ENCODE measurements around the gene FBXO2. TPM values are rescaled to one million over a fixed set of nuclear protein-coding genes. Genes with fewer than 3 reads are reported as not detected.

The FBXO2 gene
- total RNA-seq, 1 experiment from 2014 or later: 1.4 TPM

DNA sequence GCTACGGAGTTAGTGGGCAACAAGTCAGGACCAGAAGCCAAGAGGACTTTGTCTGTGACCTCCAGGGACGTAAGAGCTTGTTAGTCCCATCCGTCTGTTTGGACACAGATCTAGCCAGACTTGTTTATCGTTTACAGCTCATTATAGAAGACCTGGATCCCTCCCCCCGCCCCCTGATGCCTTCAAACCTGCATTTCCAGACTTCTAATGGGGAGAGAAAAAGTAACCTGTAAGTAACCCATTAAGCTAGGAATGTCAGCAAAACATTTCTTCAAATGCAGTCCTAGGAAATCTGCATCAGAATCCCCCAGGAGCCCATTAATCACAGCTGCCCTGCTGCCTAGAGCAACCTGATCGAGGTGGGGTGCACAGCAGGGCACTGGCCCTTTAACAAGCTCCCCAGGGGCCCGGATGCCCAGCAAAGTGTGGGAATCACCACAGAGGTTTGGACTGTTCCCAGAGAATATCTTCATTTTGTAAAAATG, 28.1 kb upstream of the FBXO2 start:
- DNase-seq (ENCODE audit: low read depth): no peak

DNA sequence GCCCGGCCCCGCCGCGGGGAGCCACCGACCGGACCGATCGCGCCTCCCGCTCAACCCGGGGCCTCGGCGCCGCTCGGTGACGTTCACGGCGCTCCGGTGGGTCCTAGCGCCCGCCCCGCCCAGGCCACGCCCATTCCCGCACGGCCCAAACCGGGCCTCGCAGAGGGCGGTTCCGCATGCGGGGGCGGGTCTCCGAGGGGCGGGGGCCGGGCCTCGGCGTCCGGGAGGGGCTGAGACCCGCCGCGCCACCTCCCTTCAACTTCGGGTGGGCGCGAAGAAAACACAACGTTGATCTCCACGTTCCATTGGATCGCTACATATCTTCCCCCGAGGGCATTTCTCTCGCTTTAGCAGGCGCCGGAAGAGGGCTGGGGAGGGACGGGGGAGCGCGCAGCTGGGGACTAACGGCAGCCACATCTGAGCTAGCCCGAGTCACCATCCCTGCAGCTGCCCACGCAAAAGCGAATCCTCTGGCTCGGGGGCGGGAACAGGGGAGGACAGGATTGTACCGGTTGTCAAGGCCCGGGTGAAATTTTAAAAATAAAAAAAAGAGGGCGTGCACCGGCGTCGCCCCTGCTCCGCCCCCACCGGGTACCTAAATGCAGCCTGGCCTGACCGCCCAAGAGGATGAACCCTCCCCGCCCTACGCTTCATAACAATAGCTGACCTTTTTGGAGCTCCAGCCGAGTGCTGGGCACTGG, 27.0 kb upstream of the FBXO2 start, which contains the start of gene MAD2L2:
MAD2L2 (minus strand) TSS at position 78 of the 701 bp plus-strand sequence. CDS start 547 bp downstream, outside the sequence.
- DNase-seq (ENCODE audit: low read depth): peak; percentile 92

DNA sequence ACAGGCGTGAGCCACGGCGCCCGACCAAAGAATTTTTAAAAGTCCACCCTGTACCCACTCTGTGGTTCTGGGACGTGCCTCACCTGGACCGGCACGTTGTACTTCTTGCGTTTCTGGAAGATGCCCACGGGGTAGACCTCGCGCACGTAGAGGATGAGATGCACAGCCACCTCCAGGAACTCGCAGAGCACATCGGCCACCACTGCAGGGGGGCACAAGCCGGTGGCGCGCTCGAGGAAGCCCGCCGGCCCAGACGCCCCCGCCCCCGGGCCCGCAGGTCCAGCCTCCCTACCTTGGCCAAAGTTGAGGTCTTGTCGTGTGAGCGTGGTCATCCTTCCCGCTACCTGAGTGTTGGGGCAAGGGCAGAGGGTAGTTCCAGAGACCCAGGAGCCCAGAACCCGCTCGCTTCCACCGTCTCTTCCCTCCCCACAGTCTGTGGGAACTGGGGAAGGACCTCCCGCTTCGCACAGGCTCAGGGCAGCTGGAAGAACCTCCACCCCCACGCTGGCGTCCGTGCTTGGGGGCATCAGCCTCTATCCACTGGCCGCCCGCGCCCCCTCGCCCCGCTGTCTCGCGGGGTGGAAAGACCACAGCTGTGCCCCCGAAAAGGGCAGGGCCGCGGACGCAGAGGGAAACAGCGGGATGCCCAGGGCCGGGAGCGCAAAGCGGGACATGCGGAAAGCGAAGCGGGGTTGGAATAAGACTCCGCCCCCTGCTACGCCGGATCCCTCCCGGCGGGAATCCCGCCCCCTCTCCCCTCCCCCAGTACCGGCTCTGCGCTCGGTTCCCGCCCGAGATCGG, 26.2 kb upstream of the FBXO2 start:
- no peak for DNase-seq (ENCODE audit: low read depth)

DNA sequence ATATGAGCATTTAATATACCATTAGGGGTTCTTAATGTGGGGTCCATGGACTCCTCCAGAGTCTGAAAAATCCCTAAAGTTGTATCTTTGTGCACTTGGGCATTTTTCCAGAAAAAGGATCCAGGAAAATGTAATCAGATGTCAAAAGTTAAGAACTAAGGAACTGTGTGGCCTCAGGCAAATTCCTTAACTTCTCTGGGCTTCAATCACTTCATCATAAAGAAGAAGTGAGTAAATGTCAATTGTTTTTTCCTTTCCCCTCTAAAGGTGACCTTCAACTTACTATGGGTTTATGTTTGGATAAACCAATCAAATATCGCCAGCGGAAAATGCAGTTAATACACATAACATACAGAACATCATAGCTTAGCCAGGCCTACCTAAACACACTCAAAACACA, 24.2 kb upstream of the FBXO2 start:
- DNase-seq (ENCODE audit: low read depth): no peak

DNA sequence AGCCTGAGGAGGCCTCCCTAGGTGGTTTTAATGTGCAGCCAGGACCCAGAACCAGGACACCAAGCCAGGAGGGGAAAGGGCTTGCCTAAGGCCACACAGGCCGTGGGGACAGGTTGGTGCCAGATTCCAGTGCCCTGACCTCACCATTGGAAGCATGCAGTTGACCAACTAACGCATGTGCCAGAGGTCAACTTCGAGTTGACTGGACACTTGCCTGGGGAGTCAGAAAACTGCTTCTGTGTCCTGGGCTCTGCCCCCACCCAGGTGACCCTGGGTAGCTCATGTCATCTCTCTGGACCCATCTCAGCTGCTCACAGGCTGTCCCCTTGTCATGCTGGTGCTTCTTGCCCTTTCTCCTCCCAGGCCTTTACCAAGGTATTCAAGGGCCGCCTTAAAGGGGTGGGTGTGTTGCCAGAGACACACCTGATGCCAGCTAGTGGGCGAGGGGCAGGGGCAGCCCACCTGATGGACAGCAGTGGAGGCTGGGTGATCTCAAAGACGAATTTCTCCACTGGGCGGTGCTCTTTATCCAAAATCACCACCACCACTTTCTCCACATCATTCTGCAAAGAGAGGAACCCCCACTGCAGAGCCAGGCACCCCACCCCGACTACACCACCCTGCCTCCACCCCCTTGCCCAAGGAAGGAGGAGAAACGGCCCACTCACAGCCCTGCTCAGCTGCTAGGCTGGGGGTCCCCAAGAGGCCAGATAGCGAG, 22.3 kb upstream of the FBXO2 start:
- no peak for DNase-seq (ENCODE audit: low read depth)

DNA sequence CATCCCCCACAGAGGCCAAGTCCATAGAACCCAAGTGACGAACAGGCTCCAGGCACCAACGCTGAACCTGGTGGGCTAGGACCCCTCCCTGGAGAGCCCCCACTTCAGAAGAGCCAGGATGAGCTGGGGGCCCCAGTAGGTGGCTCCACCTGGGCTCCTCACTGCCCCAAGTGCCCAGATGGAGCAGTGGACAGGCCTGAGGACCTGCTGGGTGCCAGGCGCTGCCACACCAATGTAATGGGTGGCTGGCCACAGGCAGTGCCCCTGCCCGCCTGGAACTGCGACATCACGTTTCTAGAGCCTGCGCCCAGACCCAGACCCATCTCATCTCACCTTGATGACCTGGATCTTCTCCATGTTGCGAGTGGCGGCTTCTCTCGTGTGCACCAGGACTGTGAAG, 21.1 kb upstream of the FBXO2 start:
- no peak for DNase-seq (ENCODE audit: low read depth)

DNA sequence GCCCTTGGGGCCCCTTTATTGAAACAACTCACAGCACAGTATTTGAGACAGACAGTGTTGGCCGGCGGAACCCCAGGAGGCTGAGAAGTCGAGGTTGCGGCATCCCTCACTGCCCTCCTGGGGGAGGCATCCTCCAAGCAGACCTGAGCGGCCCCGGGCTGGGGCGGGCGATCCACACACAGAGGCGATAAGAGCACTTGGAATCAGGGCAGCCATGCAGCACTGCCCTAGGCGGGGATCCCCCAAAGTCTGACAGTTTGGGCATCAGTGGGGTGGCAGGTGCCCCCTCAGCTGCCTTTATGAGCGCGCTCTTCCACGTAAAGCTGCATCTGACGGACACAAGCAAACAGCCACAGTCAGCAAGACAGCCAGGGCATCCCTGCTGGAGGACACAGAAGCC, 20.3 kb upstream of the FBXO2 start:
- DNase-seq (ENCODE audit: low read depth): no peak

DNA sequence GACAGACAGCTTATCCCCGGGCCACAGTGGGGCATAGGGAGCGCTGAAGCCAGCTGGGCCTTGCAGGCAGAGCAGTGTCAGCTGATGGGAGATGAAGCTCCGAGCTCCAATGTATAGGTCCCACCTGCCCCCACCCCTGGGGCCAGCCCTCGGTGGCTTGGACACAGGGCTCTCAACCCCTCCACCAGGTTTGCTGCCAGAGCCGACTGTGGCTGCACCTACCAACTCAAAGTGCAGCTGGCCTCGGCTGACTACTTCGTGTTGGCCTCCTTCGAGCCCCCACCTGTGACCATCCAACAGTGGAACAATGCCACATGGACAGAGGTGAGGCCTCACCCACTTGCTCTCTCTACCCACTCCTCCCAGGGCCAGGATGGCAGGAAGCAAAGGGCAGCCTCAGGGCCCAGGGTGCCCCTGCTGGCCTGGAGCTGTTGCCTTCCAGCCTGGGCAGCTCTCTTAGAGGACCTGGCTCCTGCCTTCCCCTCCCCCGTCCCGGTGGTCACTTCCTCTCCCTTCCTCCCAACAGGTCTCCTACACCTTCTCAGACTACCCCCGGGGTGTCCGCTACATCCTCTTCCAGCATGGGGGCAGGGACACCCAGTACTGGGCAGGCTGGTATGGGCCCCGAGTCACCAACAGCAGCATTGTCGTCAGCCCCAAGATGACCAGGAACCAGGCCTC, 19.0 kb upstream of the FBXO2 start:
- no peak for DNase-seq (ENCODE audit: low read depth)

DNA sequence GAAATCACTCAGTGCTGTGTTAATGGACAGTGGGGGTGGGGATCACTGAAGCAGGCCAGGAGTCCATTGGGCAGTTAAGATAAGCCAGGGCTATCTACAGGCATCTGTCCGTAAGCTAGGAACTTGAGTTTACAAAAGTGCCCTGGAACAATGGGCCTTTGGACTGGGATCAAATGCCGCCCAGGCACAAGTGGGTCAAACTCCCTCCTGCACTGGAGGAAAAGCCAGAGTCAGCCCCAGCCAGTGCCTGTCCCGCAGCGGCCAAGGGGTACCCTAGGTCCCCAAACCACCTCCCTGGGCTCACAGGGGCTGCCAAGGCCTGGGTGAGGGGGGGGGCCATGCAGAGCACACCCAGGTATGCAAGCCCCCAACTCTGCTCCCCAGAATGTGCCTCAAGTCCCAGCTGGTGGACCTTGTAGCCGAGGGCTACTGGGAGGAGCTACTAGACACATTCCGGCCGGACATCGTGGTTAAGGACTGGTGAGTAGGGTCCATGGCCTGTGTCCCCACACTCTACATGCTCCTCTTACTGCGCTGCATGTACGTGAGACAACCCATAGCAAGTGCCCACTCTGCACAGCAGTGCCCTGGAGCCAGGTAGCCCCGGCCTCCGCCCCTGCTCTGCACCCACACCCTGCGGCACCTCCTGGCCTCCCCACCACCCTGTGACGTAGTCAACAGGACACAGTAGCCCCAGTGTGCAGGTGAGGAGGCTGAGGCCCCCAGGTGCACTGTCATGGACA, 17.5 kb upstream of the FBXO2 start:
- DNase-seq (ENCODE audit: low read depth): no peak

DNA sequence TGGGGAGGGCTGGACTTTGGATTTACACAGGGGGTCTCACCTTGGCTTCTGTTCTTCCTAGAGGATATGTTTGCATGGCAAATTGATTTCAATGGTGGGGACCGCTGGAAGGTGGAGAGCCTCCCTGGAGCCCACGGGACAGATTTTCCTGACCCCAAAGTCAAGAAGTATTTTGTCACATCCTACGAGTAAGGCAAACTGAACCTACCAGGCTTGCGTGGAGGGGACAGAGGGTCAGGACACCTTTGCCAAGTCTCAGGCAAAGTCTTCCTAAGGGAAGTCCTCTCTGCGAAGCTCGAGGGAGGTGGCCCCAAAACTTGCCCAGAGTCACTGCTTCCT, 16.9 kb upstream of the FBXO2 start:
- no peak for DNase-seq (ENCODE audit: low read depth)

DNA sequence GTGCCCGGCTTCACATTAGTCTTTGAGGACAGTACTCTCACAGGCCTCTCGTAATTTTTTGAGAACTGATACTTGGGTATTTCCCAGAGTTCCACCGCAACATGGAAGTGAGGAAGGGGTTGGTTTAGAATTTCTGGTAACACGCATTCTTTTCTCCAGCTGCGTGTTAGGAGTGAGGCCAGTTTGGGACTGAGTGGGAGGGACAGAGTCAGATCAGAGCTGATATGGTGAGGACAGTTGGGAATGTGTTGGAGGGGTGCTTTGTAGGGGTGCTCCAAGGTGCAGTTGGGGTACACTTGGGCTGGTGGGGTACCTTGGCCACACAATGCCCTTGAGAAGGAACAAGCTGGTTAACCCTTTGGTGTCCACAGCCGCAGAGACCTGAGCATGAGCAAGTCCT, 16.5 kb upstream of the FBXO2 start:
- no peak for DNase-seq (ENCODE audit: low read depth)

DNA sequence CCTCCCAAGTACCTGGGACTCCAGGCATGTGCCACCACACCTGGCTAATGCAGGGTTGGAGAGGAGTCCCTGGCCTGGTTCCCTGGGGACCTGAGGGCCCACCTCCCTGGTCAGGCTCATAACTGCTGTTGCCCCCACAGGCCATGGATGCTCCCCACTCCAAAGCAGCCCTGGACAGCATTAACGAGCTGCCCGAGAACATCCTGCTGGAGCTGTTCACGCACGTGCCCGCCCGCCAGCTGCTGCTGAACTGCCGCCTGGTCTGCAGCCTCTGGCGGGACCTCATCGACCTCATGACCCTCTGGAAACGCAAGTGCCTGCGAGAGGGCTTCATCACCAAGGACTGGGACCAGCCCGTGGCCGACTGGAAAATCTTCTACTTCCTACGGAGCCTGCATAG, 14.3 kb upstream of the FBXO2 start:
- DNase-seq (ENCODE audit: low read depth): no peak

DNA sequence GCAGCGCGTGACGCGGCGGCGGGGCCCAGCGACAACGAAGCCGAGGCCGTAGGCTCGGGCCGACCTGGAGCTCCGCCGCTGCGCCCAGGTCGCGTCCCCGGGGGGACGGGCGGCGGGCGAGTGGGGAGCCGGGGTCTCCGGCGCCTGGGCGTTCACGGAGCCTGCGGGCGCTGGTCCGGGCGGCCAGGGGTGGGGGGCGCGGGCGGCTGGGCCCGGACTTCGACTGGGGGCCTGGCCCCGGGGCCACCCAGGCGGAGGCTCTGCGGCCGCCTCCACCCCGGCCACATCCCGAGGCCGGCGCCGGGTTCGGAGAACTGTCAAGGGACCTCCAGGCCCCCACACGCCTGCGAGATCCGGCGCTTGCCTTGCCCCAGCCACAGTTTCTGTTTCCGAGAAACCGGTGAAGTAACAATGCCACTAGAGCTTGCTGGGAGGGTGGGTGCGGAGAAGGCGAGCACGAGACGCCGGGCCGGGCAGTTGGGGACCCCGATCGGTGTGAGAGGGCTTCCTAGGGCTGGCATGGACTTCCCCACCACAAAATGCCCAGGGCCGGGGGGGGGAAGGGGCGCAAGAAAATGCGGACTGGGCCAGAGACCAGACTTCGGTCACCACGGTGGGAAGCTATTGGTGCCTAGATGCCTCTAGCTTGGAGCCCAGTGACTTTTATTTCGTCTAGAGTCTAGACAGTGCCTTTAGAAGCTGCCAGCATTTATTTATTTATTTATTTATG, 10.3 kb upstream of the FBXO2 start:
- DNase-seq (ENCODE audit: low read depth): peak; percentile 25

DNA sequence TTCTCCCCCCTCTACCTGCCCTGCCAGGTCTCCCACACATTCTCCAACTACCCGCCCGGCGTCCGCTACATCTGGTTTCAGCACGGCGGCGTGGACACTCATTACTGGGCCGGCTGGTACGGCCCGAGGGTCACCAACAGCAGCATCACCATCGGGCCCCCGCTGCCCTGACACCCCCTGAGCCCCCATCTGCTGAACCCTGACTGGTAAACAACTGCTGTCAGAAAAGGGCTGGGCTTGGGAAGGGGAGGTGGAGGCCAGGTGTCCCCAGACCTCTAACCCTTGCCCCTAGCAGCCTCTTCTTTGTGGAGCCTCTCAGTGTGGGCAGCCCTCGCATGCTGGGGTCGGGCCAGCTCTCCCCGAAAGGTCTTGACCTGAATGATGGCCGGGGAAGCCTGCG, 6.9 kb upstream of the FBXO2 start:
- no peak for DNase-seq (ENCODE audit: low read depth)

DNA sequence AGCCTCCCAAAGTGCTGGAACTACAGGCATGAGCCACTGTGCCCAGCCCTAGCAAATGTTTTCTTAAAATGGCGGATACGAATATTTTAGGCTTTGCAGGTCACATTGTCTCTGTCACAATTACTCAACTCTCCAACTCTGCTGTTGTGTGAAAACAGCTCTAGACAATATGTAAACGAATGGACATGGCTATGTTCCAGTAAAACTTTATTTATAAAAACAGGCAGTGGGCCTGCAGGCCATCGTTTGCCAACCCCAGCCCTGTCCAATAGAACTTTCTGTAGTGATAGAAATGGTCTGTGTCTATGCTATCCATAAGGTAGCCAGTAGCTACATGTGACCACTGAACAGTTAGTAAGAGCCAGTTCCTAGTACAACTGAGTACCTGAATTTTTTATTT, 5.5 kb upstream of the FBXO2 start:
- no peak for DNase-seq (ENCODE audit: low read depth)

DNA sequence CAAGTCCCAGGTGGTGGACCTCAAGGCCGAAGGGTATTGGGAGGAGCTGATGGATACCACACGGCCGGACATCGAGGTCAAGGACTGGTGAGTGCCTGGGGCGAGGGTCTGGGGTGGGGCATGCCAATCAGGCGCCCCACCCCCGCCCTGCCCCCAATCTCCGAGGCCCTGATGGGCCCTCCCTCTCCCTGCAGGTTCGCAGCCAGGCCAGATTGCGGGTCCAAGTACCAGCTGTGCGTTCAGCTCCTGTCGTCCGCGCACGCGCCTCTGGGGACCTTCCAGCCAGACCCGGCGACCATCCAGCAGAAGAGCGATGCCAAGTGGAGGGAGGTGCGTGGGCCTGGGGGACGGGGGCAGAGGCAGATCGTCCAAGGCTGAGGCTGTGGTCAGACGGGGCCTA, 4.3 kb upstream of the FBXO2 start:
- no peak for DNase-seq (ENCODE audit: low read depth)

DNA sequence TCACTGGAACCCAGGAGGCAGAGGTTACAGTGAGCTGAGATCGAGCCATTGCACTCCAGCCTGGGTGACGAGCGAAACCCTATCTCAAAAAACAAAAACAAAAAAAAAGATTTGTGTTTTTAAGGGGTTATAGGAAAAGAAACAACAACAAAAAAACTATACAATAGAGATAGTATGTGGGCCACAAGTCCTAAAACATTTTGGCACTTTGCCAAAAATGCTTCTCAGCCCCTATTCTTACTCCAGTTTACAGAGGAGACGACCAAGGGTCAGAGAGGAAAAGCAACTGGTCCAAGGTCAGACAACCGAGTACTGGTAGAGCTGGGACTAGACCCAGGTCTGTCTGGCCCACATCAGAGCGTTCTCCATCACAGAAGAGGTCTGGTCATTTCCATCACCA, 3.4 kb upstream of the FBXO2 start:
- no peak for DNase-seq (ENCODE audit: low read depth)

DNA sequence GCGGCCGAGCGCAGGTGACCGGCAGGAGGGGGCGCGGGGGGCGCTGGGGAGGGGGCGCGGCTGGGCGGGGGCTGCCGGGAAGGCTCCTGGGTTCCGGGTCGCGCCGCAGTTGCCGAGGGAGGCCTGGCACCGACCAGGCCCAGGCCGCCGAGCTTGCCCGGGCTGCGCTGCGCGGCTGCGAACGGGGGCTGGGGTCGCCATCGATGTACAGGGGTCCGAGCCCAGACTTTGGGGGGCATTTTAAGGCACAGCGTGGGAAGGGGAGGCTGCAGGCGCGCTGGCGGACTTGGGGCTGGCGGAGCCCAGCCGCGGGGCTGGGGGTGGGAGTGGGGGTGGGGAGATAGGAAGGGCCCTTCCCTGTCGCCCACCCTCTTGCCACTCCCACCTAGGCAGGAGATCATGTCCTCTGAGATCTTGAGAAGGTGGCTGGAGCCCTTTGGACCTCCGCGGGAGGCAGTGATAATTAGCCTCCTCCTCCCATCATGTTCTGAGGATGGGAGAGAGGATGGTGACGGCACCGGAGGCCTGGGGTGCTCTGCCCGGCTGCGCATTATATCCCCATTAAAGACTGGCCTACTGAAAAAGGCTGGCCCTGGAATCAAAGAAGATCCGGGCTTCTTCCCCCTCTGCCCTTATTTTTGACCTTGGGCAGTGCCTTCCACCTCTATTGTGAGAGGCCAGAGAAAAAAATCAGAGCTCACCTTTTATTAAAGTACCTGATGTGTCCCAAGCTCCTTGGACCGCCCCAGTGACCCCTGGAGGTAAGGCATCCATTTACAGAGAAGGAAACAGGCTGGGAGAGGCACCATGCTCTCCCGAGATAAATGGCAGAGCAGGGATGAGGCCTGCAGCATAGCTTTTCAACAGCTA, 945 bp upstream of the FBXO2 start:
- DNase-seq (ENCODE audit: low read depth): no peak

DNA sequence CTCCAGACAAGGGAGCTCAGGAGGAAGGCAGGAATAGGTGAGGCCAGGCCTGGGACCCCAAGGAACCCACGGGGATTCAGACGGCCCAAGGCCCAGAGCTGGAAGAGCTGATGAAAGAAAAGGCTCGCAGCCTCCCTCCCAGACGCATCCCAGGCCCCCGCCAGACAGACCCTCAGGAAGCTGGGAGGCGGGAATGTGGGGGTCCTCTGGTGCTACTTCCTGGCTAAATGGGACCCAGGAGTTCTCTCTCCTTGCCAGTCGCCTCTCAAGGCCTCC, 430 bp downstream of the FBXO2 start:
- no peak for DNase-seq (ENCODE audit: low read depth)
